SU-DHL-6 (cell line): ENCODE measurements around the gene CACNB1.

Experiments
- H2AFZ ChIP-seq: fragments of 200-600 bp; sonication (generic); 2 replicates; pipeline ENCODE4 v1.6.1; 2014; ENCODE audit warnings: low read depth, mild to moderate bottlenecking, moderate library complexity, mixed read lengths, antibody characterized with exemption, low read length; ENCODE audit not compliant: severe bottlenecking
- H3F3A ChIP-seq: fragments of 200-600 bp; shearing (Covaris generic); 2 replicates; pipeline ENCODE4 v1.6.0; 2016; ENCODE audit warnings: antibody characterized with exemption, mild to moderate bottlenecking; ENCODE audit not compliant: insufficient read depth
- H3K27ac ChIP-seq: fragments of 200-600 bp; sonication (generic); 2 replicates; pipeline ENCODE4 v1.5.1; 2016; ENCODE audit warnings: low read depth, mild to moderate bottlenecking, low read length, moderate library complexity, mixed read lengths
- H3K27me3 ChIP-seq: fragments of 200-600 bp; sonication (generic), shearing (Covaris generic); 2 replicates; pipeline ENCODE4 v1.6.0; 2014; ENCODE audit warnings: mild to moderate bottlenecking, low read length
- H3K36me3 ChIP-seq: fragments of 200-600 bp; sonication (generic); 2 replicates; pipeline ENCODE4 v1.6.1; 2014; ENCODE audit warnings: mild to moderate bottlenecking, low read length, mixed read lengths
- H3K4me2 ChIP-seq: fragments of 300-600, 200-600 bp; shearing (Covaris generic), sonication (generic); 2 replicates; pipeline ENCODE4 v1.6.0; 2014; ENCODE audit warnings: low read length, low read depth, mild to moderate bottlenecking; ENCODE audit not compliant: poor library complexity, severe bottlenecking
- H3K4me3 ChIP-seq: fragments of 200-600 bp; sonication (generic); 2 replicates; pipeline ENCODE4 v1.5.1; 2014; ENCODE audit warnings: antibody characterized with exemption, low read length, mild to moderate bottlenecking, mixed read lengths; ENCODE audit not compliant: insufficient read depth, poor library complexity, severe bottlenecking
- H3K79me2 ChIP-seq: fragments of 200-600 bp; sonication (generic); 2 replicates; pipeline ENCODE4 v1.6.1; 2014; ENCODE audit warnings: mild to moderate bottlenecking, low read length, moderate library complexity; ENCODE audit not compliant: insufficient read depth
- H3K9ac ChIP-seq: fragments of 200-600 bp; sonication (generic); 2 replicates; pipeline ENCODE4 v1.7.0; 2014; ENCODE audit warnings: mild to moderate bottlenecking, low read length
- H3K9me2 ChIP-seq: fragments of 200-600 bp; sonication (generic); replicated peaks from 2 replicates; pipeline ENCODE4 v1.6.1; 2014; ENCODE audit warnings: low read length; ENCODE audit not compliant: insufficient read depth
- H3K9me3 ChIP-seq: fragments of 200-600 bp; sonication (generic); 2 replicates; pipeline ENCODE4 v1.6.1; 2014; ENCODE audit warnings: low read length, mixed read lengths; ENCODE audit not compliant: insufficient read depth
- H4K20me1 ChIP-seq: fragments of 200-600 bp; sonication (generic); 2 replicates; pipeline ENCODE4 v1.6.1; 2014; ENCODE audit warnings: low read depth, mild to moderate bottlenecking, antibody characterized with exemption, low read length, moderate library complexity, mixed read lengths
- EZH2phosphoT487 ChIP-seq: fragments of 200-600 bp; sonication (generic), shearing (Covaris generic); conservative IDR thresholded peaks from 2 replicates; pipeline ENCODE4 v1.6.1; 2018; ENCODE audit warnings: mild to moderate bottlenecking, antibody characterized with exemption, low read length, moderate library complexity, mixed read lengths
- TF ChIP-seq, protein P1 (sequence below): fragments of 200-600 bp; sonication (generic); IDR thresholded peaks from one replicate; pipeline ENCODE4 v1.5.1; 2017; ENCODE audit warnings: antibody characterized with exemption, mild to moderate bottlenecking, low read length, moderate library complexity; ENCODE audit not compliant: insufficient read depth, poor library complexity, severe bottlenecking

CACNB1 gene

DNA sequence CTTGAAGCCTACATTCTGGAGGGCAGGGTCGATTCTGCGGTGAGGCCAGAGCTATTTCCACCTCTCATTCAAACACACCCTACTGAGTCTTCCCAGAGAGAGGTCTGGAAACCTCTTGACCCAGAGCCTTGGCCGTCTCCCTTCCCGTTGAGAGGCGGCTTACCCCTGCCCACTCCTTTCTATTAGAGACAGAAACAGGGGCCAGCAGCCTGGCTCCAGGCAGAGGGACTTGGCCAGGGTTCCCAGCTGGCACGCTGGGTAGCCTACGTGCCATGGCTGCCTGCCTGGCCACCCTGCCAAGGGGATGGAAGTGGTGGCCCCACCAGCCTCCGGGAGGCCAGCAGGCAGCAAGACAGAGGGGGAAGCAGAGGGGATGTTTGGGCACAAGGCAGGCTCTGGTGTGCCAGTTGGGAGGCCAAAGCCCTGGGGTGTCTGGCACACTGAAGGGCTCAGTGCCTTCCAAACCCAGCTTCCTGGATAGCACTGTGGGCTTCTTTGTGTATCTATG, 22.2 kb upstream of the CACNB1 start:
- Histone ChIP-seq H3K4me3 (no peak overlapping the region), H3K9ac (no peak overlapping the region), H3K27ac (no peak overlapping the region), H3K27me3 (no peaks in the 10 kb centered on the region; the same call in 1 of the 2 replicates), H3F3A (no peaks in the 10 kb centered on the region), H4K20me1 (no peaks in the 10 kb centered on the region), H3K36me3 (no peaks in the 10 kb centered on the region), H3K79me2 (no peaks in the 10 kb centered on the region), H2AFZ (no peak overlapping the region), H3K4me2 (no peak overlapping the region), H3K9me2 (no peaks in the 10 kb centered on the region), H3K9me3 (no peaks in the 10 kb centered on the region)
- TF ChIP-seq, protein P1, sequence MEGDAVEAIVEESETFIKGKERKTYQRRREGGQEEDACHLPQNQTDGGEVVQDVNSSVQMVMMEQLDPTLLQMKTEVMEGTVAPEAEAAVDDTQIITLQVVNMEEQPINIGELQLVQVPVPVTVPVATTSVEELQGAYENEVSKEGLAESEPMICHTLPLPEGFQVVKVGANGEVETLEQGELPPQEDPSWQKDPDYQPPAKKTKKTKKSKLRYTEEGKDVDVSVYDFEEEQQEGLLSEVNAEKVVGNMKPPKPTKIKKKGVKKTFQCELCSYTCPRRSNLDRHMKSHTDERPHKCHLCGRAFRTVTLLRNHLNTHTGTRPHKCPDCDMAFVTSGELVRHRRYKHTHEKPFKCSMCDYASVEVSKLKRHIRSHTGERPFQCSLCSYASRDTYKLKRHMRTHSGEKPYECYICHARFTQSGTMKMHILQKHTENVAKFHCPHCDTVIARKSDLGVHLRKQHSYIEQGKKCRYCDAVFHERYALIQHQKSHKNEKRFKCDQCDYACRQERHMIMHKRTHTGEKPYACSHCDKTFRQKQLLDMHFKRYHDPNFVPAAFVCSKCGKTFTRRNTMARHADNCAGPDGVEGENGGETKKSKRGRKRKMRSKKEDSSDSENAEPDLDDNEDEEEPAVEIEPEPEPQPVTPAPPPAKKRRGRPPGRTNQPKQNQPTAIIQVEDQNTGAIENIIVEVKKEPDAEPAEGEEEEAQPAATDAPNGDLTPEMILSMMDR: no peak
- TF ChIP-seq EZH2phosphoT487: no peak

DNA sequence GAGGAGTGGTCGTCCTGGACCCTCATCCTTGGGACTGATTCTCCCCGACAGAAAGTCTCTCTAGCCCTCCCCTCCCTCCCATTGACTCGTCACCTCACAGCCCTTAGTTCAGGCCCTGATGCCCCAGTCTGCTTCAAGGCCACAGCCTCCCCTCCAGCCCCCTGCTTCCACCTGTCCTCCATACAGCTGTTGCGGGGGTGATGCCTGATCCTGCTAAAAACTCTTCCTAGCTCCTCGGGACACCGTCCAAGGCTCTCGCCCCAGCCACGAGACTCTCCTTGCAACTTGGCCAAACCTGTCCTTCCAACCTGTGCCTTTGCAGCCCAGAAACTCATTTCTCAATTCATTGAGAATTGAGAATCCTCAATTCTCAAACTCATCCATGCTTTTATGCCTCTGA, 21.4 kb upstream of the CACNB1 start:
- Histone ChIP-seq H2AFZ (no peak overlapping the region), H3K4me2 (no peak overlapping the region), H3K27ac (no peak overlapping the region), H3K9me2 (no peaks in the 10 kb centered on the region), H3K9ac (no peak overlapping the region), H4K20me1 (no peaks in the 10 kb centered on the region), H3K36me3 (no peaks in the 10 kb centered on the region), H3K27me3 (no peaks in the 10 kb centered on the region; the same call in 1 of the 2 replicates), H3K9me3 (no peaks in the 10 kb centered on the region), H3K4me3 (no peak overlapping the region), H3F3A (no peaks in the 10 kb centered on the region), H3K79me2 (no peaks in the 10 kb centered on the region)
- TF ChIP-seq, protein P1: no peak
- TF ChIP-seq EZH2phosphoT487: no peak

DNA sequence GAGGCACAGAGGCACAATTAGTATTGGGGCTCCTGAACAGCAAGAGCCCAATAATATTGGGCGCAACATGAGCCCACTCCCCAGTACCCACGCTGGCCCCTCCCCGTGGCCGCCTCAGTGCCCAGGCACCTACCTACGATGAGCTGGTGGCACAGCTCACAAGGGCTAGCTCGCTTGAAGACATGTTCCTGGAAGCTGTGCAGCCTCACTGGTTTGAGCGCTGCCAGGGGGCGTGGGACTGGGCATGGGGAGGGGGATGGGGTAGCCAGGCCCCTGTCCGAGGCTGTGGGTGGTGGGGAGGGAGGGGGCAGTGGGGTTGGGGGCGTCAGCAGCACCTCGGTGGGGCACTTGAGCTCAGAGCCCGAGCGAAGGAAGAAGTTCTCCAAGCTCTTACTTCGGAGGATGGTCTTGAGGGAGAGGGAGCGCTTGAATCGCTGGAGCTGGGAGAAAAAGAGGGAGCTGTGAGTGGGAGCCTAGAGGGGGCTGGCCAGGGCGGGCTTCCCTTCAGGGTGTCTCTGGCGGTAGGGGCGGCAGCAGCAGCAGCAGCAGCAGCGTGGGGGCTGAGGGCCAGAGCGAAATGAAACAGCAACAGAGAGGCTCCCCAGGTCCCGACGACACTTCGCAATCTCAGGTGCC, 20.4 kb upstream of the CACNB1 start:
- no peaks in the 10 kb centered on the region for H4K20me1 ChIP-seq
- no peaks in the 10 kb centered on the region for H3K79me2 ChIP-seq
- no peak overlapping the region for H3K27ac ChIP-seq
- H3K9me3 ChIP-seq: no peaks in the 10 kb centered on the region
- H3K4me2 ChIP-seq: no peak overlapping the region
- no peak overlapping the region for H2AFZ ChIP-seq
- no peaks in the 10 kb centered on the region for H3K27me3 ChIP-seq
- H3K4me3 ChIP-seq: no peak overlapping the region
- TF ChIP-seq EZH2phosphoT487: no peak
- TF ChIP-seq, protein P1: no peak
- no peaks in the 10 kb centered on the region for H3K9me2 ChIP-seq
- H3F3A ChIP-seq: no peaks in the 10 kb centered on the region
- H3K9ac ChIP-seq: no peak overlapping the region
- H3K36me3 ChIP-seq: no peaks in the 10 kb centered on the region
